IMR-90 (cell line): ENCODE data around the gene HDGFL3. TPM values are rescaled to one million over a fixed set of nuclear protein-coding genes. Genes with fewer than 3 reads are reported as not detected.

ENCODE experiments used
- ATAC-seq: fragments of 200-7000 bp; cut with Tn5 transposase; 2 replicates; pipeline ENCODE4 v1.9.1; 2020; ENCODE audit warnings: low read depth, mild to moderate bottlenecking, moderate library complexity
- BruUV-seq: library from RNA; stranded (reverse); fragments of 400-500 nt; replicated peaks from 2 replicates; lab custom pipeline; 2021; lab: Mats Ljungman, UMichigan
- CTCF ChIA-PET: fragments of 300-600 bp; formaldehyde crosslinking; extraction: SDS; loops from one replicate; lab custom pipeline; 2021; ENCODE audit warnings: antibody characterized with exemption; lab: Yijun Ruan, JAX
- POLR2A ChIA-PET: fragments of 300-600 bp; sonication (Branson Sonifier 250); formaldehyde crosslinking; loops from one replicate; lab custom pipeline; 2022; ENCODE audit warnings: antibody characterized with exemption; ENCODE audit not compliant: unreplicated experiment; lab: Charles Lee
- DNase-seq: peaks from one replicate; pipeline ENCODE4 v3.0.0; 2013
- H2AFZ ChIP-seq: replicated peaks from 2 replicates; pipeline ENCODE3; 2013; ENCODE audit warnings: low read length, mild to moderate bottlenecking; ENCODE audit not compliant: poor library complexity
- H2AK5ac ChIP-seq: 2 replicates; pipeline ENCODE4 v1.6.1; 2013; ENCODE audit warnings: low read depth, low read length, inconsistent platforms
- H2AK9ac ChIP-seq: replicated peaks from 2 replicates; pipeline ENCODE3; 2013; ENCODE audit warnings: mild to moderate bottlenecking, low read depth, low read length, moderate library complexity; ENCODE audit not compliant: poor library complexity
- H2BK120ac ChIP-seq: 2 replicates; pipeline ENCODE4 v1.6.1; 2013; ENCODE audit warnings: low read depth, low read length, inconsistent platforms
- H2BK15ac ChIP-seq: 3 replicates; pipeline ENCODE4 v1.6.1; 2013; ENCODE audit warnings: low read depth, low read length, inconsistent platforms
- H2BK20ac ChIP-seq: 2 replicates; pipeline ENCODE4 v1.6.1; 2013; ENCODE audit warnings: low read depth, mild to moderate bottlenecking, inconsistent platforms, low read length, moderate library complexity
- H2BK5ac ChIP-seq: 2 replicates; pipeline ENCODE4 v1.6.1; 2013; ENCODE audit warnings: mild to moderate bottlenecking, low read depth, low read length, inconsistent platforms; ENCODE audit not compliant: poor library complexity, severe bottlenecking
- H3K14ac ChIP-seq: replicated peaks from 2 replicates; pipeline ENCODE4 v1.6.1; 2013; ENCODE audit warnings: low read depth, low read length, inconsistent platforms
- H3K18ac ChIP-seq: 2 replicates; pipeline ENCODE4 v1.6.1; 2013; ENCODE audit warnings: low read depth, low read length, control low read depth
- H3K23ac ChIP-seq: 2 replicates; pipeline ENCODE4 v1.6.1; 2013; ENCODE audit warnings: low read depth, low read length, inconsistent platforms
- H3K27ac ChIP-seq: 2 replicates; pipeline ENCODE4 v1.5.1; 2013; ENCODE audit warnings: mild to moderate bottlenecking, control low read depth, low read length; ENCODE audit not compliant: insufficient read depth
- H3K27me3 ChIP-seq: 2 replicates; pipeline ENCODE4 v1.6.1; 2013; ENCODE audit warnings: low read length; ENCODE audit not compliant: control insufficient read depth, insufficient read depth
- H3K36me3 ChIP-seq: 2 replicates; pipeline ENCODE4 v1.6.1; 2013; ENCODE audit warnings: low read length, mixed read lengths; ENCODE audit not compliant: control insufficient read depth, insufficient read depth
- H3K4ac ChIP-seq: 2 replicates; pipeline ENCODE4 v1.6.1; 2013; ENCODE audit warnings: low read depth, low read length, inconsistent platforms
- H3K4me1 ChIP-seq: 2 replicates; pipeline ENCODE4 v1.6.1; 2013; ENCODE audit warnings: low read length, mixed read lengths; ENCODE audit not compliant: control insufficient read depth, insufficient read depth
- H3K4me2 ChIP-seq: 2 replicates; pipeline ENCODE4 v1.6.1; 2013; ENCODE audit warnings: low read depth, mild to moderate bottlenecking, control low read depth, low read length, moderate library complexity
- H3K4me3 ChIP-seq: 2 replicates; pipeline ENCODE4 v1.5.1; 2013; ENCODE audit warnings: low read depth, mild to moderate bottlenecking, control low read depth, low read length, moderate library complexity; ENCODE audit not compliant: insufficient read depth
- H3K56ac ChIP-seq: 2 replicates; pipeline ENCODE4 v1.6.1; 2013; ENCODE audit warnings: low read length, inconsistent platforms; ENCODE audit not compliant: insufficient read depth; ENCODE audit errors: extremely low read depth
- H3K79me1 ChIP-seq, 2 experiments: 2 replicates each; pipeline ENCODE4 v1.6.1; 2013; ENCODE audit warnings: low read length in 2 of 2, inconsistent platforms in 1 of 2, low read depth in 1 of 2
- H3K9ac ChIP-seq: 2 replicates; pipeline ENCODE4 v1.6.1; 2013; ENCODE audit warnings: low read depth, low read length, control low read depth
- H3K9me1 ChIP-seq: 2 replicates; pipeline ENCODE4 v1.6.1; 2013; ENCODE audit warnings: low read length, inconsistent platforms; ENCODE audit not compliant: insufficient read depth
- H3K9me3 ChIP-seq: 2 replicates; pipeline ENCODE4 v1.6.1; 2013; ENCODE audit warnings: low read length; ENCODE audit not compliant: control insufficient read depth, insufficient read depth
- H4K20me1 ChIP-seq: 2 replicates; pipeline ENCODE4 v1.6.1; 2013; ENCODE audit warnings: low read length, inconsistent platforms; ENCODE audit not compliant: insufficient read depth
- H4K5ac ChIP-seq: 2 replicates; pipeline ENCODE4 v1.6.1; 2013; ENCODE audit warnings: mild to moderate bottlenecking, low read depth, low read length, control low read depth
- H4K8ac ChIP-seq, 2 experiments: 2 replicates each; pipeline ENCODE4 v1.6.1; 2013; ENCODE audit warnings: low read depth in 2 of 2, low read length in 2 of 2, control low read depth in 1 of 2, inconsistent platforms in 1 of 2
- H4K91ac ChIP-seq: 2 replicates; pipeline ENCODE4 v1.6.1; 2013; ENCODE audit warnings: low read depth, low read length, inconsistent platforms; ENCODE audit not compliant: insufficient read depth
- CEBPB ChIP-seq: IDR thresholded peaks from 2 replicates; pipeline ENCODE4 v1.6.1; 2012; ENCODE audit warnings: low read depth, low read length, improper control_type of control experiment
- CTCF ChIP-seq: conservative IDR thresholded peaks from 2 replicates; pipeline ENCODE4 v1.5.1; 2012; ENCODE audit warnings: mild to moderate bottlenecking, low read depth, low read length, improper control_type of control experiment
- MAFK ChIP-seq: IDR thresholded peaks from 2 replicates; pipeline ENCODE4 v1.6.1; 2012; ENCODE audit warnings: low read depth, low read length, improper control_type of control experiment
- MAZ ChIP-seq: IDR thresholded peaks from 2 replicates; pipeline ENCODE4 v1.6.1; 2012; ENCODE audit warnings: low read depth, mild to moderate bottlenecking, low read length, improper control_type of control experiment, moderate library complexity, borderline replicate concordance
- MXI1 ChIP-seq: IDR thresholded peaks from 2 replicates; pipeline ENCODE4 v1.6.1; 2012; ENCODE audit warnings: low read depth, mild to moderate bottlenecking, low read length, moderate library complexity, borderline replicate concordance
- RCOR1 ChIP-seq: IDR thresholded peaks from 2 replicates; pipeline ENCODE4 v1.6.1; 2012; ENCODE audit warnings: mild to moderate bottlenecking, low read length, improper control_type of control experiment; ENCODE audit not compliant: insufficient replicate concordance
- WGBS, 2 experiments: methylation state at CpG; one replicate each; pipeline versions ENCODE4 v1.1.5 to v1.1.7; 2013; ENCODE audit warnings: missing lambda C conversion rate in 2 of 2; ENCODE audit not compliant: insufficient read length in 1 of 2; ENCODE audit errors: extremely low coverage in 2 of 2; 5-methylcytosine and 5-hydroxymethylcytosine counted together
- dilution Hi-C: fragments of 300-500 bp; cut with HindIII; formaldehyde crosslinking; loops from one replicate; pipeline ENCODE4 v1.14.3; 2018; ENCODE audit warnings: low sequenced_read_pairs; ENCODE audit not compliant: unreplicated experiment
- in situ Hi-C: fragments of 300-500 bp; cut with MboI; formaldehyde crosslinking; loops from 3 replicates; pipeline ENCODE4 v1.14.3; 2019; ENCODE audit warnings: low sequenced_read_pairs, inconsistent platforms, mixed read lengths
- intact Hi-C: fragments of 100-400 bp; cut with micrococcal nuclease; formaldehyde crosslinking; loops from 2 replicates; pipeline ENCODE4 v1.10.0; 2022
- polyA plus RNA-seq, 3 experiments: library from polyadenylated mRNA; depleted of rRNA; stranded (reverse); fragments of >200 nt; gene quantifications; 2 replicates each; pipeline ENCODE4 v1.2.3, GENCODE V29; 2012; ENCODE audit warnings: low replicate concordance in 1 of 3
- total RNA-seq: library from RNA; depleted of rRNA; stranded (reverse); fragments of >200 nt; gene quantifications from 2 replicates; pipeline ENCODE4 v1.2.3, GENCODE V29; 2012

Gene HDGFL3
- total and polyA plus RNA-seq, 2 of the 4 experiments (the other 2 are of a cell fraction) = 9.5 to 18.1 TPM

DNA sequence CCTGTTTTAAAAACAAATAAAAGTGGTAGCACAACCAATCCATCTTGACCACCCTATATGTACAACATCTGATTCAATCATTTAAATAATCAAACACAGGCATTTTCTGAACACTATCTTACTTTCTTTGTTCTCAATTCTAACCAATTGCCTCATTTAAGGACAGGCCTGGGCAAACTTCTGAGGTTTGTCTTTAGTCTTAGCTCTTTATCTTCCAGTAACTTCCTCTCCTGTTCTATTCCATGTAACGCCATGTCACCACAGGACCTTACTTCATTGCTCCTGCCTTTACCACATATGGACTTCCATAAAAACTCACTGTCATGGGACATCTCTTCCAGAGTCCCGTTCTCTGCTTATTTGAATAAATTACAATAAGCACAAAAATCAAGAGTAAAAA lies 14.9 kb downstream of the HDGFL3 start:
- in situ Hi-C loops (no loop called here), intact Hi-C loops (no loop called here), dilution Hi-C loops (no loop called here)
- TF ChIP-seq MXI1 (no peak), MAFK (no peak), MAZ (no peak), RCOR1 (no peak), CTCF (no peak), CEBPB (no peak)
- BruUV-seq = no TSS peak
- no peak overlapping the region for H3K56ac ChIP-seq
- CTCF ChIA-PET = no interaction called here
- no peak overlapping the region for H3K4me2 ChIP-seq
- H4K91ac ChIP-seq = no peak overlapping the region
- H4K20me1 ChIP-seq = peaks cover 12% of the 10 kb centered on the region
- H2BK120ac ChIP-seq = no peak overlapping the region
- 86% methylated on average over 1 of the region's 2 CpGs; no CpG with 5 or more reads in 1 of the 2 experiments for WGBS, 2 experiments
- H3K4ac ChIP-seq = no peak overlapping the region
- DNase-seq (no peak), ATAC-seq (peak; percentile 35; the same call in 1 of the 2 replicates)
- POLR2A ChIA-PET = no interaction called here
- no peak overlapping the region for H3K9ac ChIP-seq
- H4K5ac ChIP-seq = no peak overlapping the region; the same call in 1 of the 2 replicates
- H3K23ac ChIP-seq = no peak overlapping the region
- 0 out of 2 replicates have a peak overlapping the region, but pooled peaks have one; percentile 50 for H3K14ac ChIP-seq
- peak overlapping the region; percentile 4 for H2BK5ac ChIP-seq
- H4K8ac ChIP-seq = peak overlapping the region in 1 of 2 experiments; percentile 33; a peak in 1 of 4 replicates
- no peak overlapping the region for H2AK9ac ChIP-seq
- H3K36me3 ChIP-seq = no peaks in the 10 kb centered on the region
- H3K27ac ChIP-seq = no peak overlapping the region
- no peak overlapping the region for H3K18ac ChIP-seq
- no peak overlapping the region for H3K4me3 ChIP-seq
- no peak overlapping the region for H2AK5ac ChIP-seq
- no peak overlapping the region for H2AFZ ChIP-seq
- H2BK20ac ChIP-seq = no peak overlapping the region
- no peaks in the 10 kb centered on the region for H3K9me3 ChIP-seq
- no peak overlapping the region for H2BK15ac ChIP-seq
- H3K79me1 ChIP-seq = peaks cover 22 to 44% of the 10 kb centered on the region in 2 experiments
- 0 out of 2 replicates have a peak, but pooled peaks cover 2% of the 10 kb centered on the region for H3K4me1 ChIP-seq
- H3K27me3 ChIP-seq = no peaks in the 10 kb centered on the region
- peaks cover 4% of the 10 kb centered on the region for H3K9me1 ChIP-seq
